Calu3 (cell line): ENCODE measurements around the gene TRMU. TPM values are rescaled to one million over a fixed set of nuclear protein-coding genes. Genes with fewer than 3 reads are reported as not detected.

Experiments
- BruUV-seq: library from RNA; stranded (reverse); fragments of 400-500 nt; replicated peaks from 2 replicates; lab custom pipeline; 2021; lab: Mats Ljungman, UMichigan
- CTCF ChIA-PET: fragments of 300-600 bp; sonication (Branson Sonifier 250); formaldehyde crosslinking; loops from one replicate; lab custom pipeline; 2022; ENCODE audit warnings: antibody characterized with exemption; lab: Charles Lee
- DNase-seq: peaks from one replicate; pipeline ENCODE4 v3.0.0; 2022
- H3K27ac Mint-ChIP-seq: one replicate; pipeline ENCODE4 v1.8.0; 2022; ENCODE audit warnings: mixed read lengths; ENCODE audit not compliant: unreplicated experiment
- H3K27me3 Mint-ChIP-seq: one replicate; pipeline ENCODE4 v1.8.0; 2022; ENCODE audit warnings: mixed read lengths; ENCODE audit not compliant: unreplicated experiment
- H3K36me3 Mint-ChIP-seq: one replicate; pipeline ENCODE4 v1.8.0; 2022; ENCODE audit warnings: mild to moderate bottlenecking, moderate library complexity, mixed read lengths; ENCODE audit not compliant: insufficient read depth, unreplicated experiment
- H3K4me1 Mint-ChIP-seq: one replicate; pipeline ENCODE4 v1.8.0; 2022; ENCODE audit warnings: mild to moderate bottlenecking, low read depth, mixed read lengths; ENCODE audit not compliant: unreplicated experiment
- H3K4me3 Mint-ChIP-seq: one replicate; pipeline ENCODE4 v1.8.0; 2022; ENCODE audit warnings: mild to moderate bottlenecking, low read depth, moderate library complexity, mixed read lengths; ENCODE audit not compliant: unreplicated experiment
- H3K9me3 Mint-ChIP-seq: one replicate; pipeline ENCODE4 v1.8.0; 2022; ENCODE audit warnings: low read depth, mixed read lengths; ENCODE audit not compliant: unreplicated experiment
- CTCF ChIP-seq: fragments of 200-600 bp; IDR thresholded peaks from one replicate; pipeline ENCODE4 v1.8.0; 2022; ENCODE audit warnings: antibody characterized with exemption; ENCODE audit not compliant: unreplicated experiment
- intact Hi-C: fragments of 100-400 bp; cut with micrococcal nuclease; formaldehyde crosslinking; loops from one replicate; pipeline ENCODE4 v1.10.0; 2022; ENCODE audit not compliant: unreplicated experiment
- total RNA-seq: library from RNA; stranded (reverse); gene quantifications from 2 replicates; pipeline ENCODE4 v1.2.3, GENCODE V29; 2022

Gene TRMU
- total RNA-seq, 1 experiment from 2014 or later = 79.6 TPM

GRCh38 chr22:46359362-46359761 is 23.8 kb downstream of the TRMU start:
- no TSS peak for BruUV-seq
- Mint-ChIP-seq H3K4me1 (no peaks in the 10 kb centered on the region), H3K9me3 (no peaks in the 10 kb centered on the region), H3K27me3 (no peaks in the 10 kb centered on the region), H3K27ac (no peak overlapping the region), H3K36me3 (peaks cover 73% of the 10 kb centered on the region), H3K4me3 (no peak overlapping the region)
- no peak for TF ChIP-seq CTCF
- intact Hi-C loops = loop anchor here (5.0 kb wide), 1 partner anchor 33 kb away; no protein-coding TSS in a partner anchor
- CTCF ChIA-PET = interaction anchor here (1.4 kb wide), 1 partner anchor 8 kb away, joined by 3 read pairs; no protein-coding TSS in a partner anchor
- DNase-seq = no peak

- peaks cover 69% of the 10 kb centered on the region for H3K36me3 Mint-ChIP-seq
- H3K27me3 Mint-ChIP-seq = no peaks in the 10 kb centered on the region
- H3K4me1 Mint-ChIP-seq = no peaks in the 10 kb centered on the region
- no peak overlapping the region for H3K4me3 Mint-ChIP-seq
- intact Hi-C loops = no loop called here
- TF ChIP-seq CTCF = no peak
- no peak for DNase-seq
- no peaks in the 10 kb centered on the region for H3K9me3 Mint-ChIP-seq
- H3K27ac Mint-ChIP-seq = no peak overlapping the region
- BruUV-seq = no TSS peak
- CTCF ChIA-PET = no interaction called here
Observed at GRCh38 chr22:46360097-46360496, 24.6 kb downstream of the TRMU start.

- Mint-ChIP-seq H3K27ac (no peak overlapping the region), H3K9me3 (no peaks in the 10 kb centered on the region)
- CTCF ChIA-PET = no interaction called here
Observed at GRCh38 chr22:46360891-46361290, 25.4 kb downstream of the TRMU start.

GRCh38 chr22:46361826-46362202 is 26.3 kb downstream of the TRMU start:
- Mint-ChIP-seq H3K4me3 (no peak overlapping the region), H3K9me3 (no peaks in the 10 kb centered on the region), H3K36me3 (peaks cover 59% of the 10 kb centered on the region), H3K27ac (no peak overlapping the region), H3K27me3 (no peaks in the 10 kb centered on the region), H3K4me1 (no peaks in the 10 kb centered on the region)
- DNase-seq = no peak
- intact Hi-C loops = no loop called here
- BruUV-seq = no TSS peak
- TF ChIP-seq CTCF = no peak
- CTCF ChIA-PET = no interaction called here

More at GRCh38 chr22:46360891-46361290, 25.4 kb downstream of the TRMU start:
- H3K4me1 Mint-ChIP-seq = no peaks in the 10 kb centered on the region
- no TSS peak for BruUV-seq
- H3K27me3 Mint-ChIP-seq = no peaks in the 10 kb centered on the region
- H3K36me3 Mint-ChIP-seq = peaks cover 61% of the 10 kb centered on the region
- DNase-seq = no peak
- TF ChIP-seq CTCF = no peak
- H3K4me3 Mint-ChIP-seq = no peak overlapping the region
- intact Hi-C loops = no loop called here
